ENCODE measurements around the gene WRAP73. TPM values are rescaled to one million over a fixed set of nuclear protein-coding genes. Genes with fewer than 3 reads are reported as not detected.

Gene WRAP73
- total RNA-seq, 1 donor from 2014 or later: 20.5 TPM

DNA sequence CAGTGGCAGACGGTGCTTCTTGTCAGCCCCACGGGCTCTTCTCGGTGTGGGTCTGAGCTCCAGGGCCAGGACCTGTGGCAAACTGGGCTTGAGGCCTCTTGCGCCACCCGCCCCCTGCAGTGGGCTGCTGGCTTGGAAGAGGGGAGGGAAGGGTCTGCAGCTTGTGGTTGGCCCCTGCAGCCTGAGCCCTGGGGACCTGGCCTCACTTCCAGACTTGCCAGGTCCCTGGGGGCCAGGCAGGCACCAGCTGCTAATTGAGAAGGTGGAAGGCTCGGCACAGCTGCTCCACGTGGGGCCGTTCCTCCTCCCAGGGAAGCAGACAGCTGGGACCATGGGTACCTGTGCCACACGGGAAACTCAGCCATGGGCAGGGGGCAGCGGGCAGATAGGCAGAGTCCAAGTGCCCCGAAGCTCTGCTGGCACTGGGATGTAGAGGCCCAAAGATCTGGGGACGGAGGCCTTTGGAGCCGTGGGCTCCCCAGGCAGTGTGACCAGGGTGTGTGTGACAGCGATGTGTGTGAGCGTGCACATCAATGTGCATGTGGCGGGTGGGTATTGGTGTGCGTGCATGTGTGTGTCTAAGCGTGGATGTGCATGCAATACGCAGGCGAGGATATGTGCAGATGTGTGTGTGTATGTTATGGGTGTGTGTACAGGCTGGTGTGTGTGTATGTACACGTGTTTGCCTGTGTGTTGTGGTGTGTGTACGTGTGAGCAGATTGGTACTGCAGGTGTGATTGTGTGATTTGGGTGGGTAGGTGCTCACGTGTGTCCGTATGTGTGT, 41.7 kb upstream of the WRAP73 start:
- no peak for DNase-seq (ENCODE audit: extremely low spot score, unreplicated experiment)
- Mint-ChIP-seq H3K9me3 (ENCODE audit: unreplicated experiment) (no peaks in the 10 kb centered on the region), H3K27me3 (ENCODE audit: unreplicated experiment) (peaks cover 5% of the 10 kb centered on the region), H3K36me3 (ENCODE audit: unreplicated experiment) (no peaks in the 10 kb centered on the region), H3K4me3 (ENCODE audit: unreplicated experiment) (no peak overlapping the region), H3K27ac (ENCODE audit: unreplicated experiment) (no peak overlapping the region), H3K4me1 (ENCODE audit: unreplicated experiment) (peaks cover 14% of the 10 kb centered on the region)
- TF ChIP-seq, protein P1, sequence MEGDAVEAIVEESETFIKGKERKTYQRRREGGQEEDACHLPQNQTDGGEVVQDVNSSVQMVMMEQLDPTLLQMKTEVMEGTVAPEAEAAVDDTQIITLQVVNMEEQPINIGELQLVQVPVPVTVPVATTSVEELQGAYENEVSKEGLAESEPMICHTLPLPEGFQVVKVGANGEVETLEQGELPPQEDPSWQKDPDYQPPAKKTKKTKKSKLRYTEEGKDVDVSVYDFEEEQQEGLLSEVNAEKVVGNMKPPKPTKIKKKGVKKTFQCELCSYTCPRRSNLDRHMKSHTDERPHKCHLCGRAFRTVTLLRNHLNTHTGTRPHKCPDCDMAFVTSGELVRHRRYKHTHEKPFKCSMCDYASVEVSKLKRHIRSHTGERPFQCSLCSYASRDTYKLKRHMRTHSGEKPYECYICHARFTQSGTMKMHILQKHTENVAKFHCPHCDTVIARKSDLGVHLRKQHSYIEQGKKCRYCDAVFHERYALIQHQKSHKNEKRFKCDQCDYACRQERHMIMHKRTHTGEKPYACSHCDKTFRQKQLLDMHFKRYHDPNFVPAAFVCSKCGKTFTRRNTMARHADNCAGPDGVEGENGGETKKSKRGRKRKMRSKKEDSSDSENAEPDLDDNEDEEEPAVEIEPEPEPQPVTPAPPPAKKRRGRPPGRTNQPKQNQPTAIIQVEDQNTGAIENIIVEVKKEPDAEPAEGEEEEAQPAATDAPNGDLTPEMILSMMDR (IDR thresholded peaks at IDR 0.05): no peak

DNA sequence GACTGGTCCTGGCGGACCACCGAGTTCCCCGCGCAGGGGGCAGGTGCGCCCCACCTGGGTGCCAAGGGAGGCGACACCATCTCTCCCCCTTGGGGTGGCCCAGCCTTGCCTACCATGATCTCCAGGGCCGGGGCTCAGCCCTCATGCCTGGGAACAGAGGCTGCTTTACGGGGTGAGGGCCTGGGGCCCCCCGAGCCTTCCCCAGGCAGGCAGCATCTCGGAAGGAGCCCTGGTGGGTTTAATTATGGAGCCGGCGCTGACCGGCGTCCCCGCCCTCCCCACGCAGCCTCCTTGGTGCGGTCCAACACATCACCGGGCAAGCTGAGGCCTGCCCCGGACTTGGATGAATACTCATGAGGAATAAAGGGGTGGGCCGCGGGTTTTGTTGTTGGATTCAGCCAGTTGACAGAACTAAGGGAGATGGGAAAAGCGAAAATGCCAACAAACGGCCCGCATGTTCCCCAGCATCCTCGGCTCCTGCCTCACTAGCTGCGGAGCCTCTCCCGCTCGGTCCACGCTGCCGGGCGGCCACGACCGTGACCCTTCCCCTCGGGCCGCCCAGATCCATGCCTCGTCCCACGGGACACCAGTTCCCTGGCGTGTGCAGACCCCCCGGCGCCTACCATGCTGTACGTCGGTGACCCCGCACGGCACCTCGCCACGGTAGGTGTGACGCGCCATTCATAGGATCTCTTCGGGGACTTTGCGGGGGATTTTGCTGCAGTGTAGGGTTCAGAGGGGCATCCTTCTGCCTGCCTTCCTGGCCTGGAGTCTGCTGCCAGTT, 40.6 kb upstream of the WRAP73 start:
- Mint-ChIP-seq H3K4me1 (ENCODE audit: unreplicated experiment) (peaks cover 11% of the 10 kb centered on the region), H3K27ac (ENCODE audit: unreplicated experiment) (no peak overlapping the region), H3K4me3 (ENCODE audit: unreplicated experiment) (no peak overlapping the region), H3K27me3 (ENCODE audit: unreplicated experiment) (no peaks in the 10 kb centered on the region), H3K9me3 (ENCODE audit: unreplicated experiment) (no peaks in the 10 kb centered on the region), H3K36me3 (ENCODE audit: unreplicated experiment) (no peaks in the 10 kb centered on the region)
- DNase-seq (ENCODE audit: extremely low spot score, unreplicated experiment): no peak
- TF ChIP-seq, protein P1 (IDR thresholded peaks at IDR 0.05): no peak

DNA sequence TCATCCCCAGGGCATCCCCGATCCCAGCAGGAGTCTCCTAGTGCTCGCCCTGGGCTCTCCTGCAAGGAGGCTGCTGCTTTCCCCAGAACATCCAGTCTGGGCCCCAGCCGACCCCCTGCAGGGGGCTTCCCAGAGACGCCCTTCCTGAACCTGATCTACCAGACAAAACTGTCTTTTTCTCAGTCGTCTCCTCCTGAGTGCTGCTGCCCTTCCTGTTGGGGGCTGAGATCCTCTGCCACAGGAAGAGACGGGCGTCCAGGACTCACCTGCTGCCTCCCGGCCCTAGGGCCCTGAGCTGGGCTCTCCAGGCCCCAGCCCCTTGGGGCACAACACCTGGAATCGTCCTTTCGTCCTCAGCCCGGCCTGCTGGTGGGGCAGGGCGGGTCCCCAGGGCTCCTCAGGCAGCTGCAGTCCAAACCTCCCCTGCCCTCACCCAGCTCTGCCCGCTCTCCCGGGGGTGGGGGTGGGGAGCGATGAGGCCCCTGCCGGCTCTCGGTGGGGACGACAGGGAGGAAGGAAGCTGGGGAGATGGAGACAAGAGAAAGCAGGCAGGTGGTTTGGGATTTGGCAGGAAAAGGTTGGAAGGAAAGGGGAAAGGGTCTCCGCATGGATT, 39.3 kb upstream of the WRAP73 start:
- no peak for DNase-seq (ENCODE audit: extremely low spot score, unreplicated experiment)
- Mint-ChIP-seq H3K4me1 (ENCODE audit: unreplicated experiment) (peaks cover 11% of the 10 kb centered on the region), H3K27ac (ENCODE audit: unreplicated experiment) (no peak overlapping the region), H3K36me3 (ENCODE audit: unreplicated experiment) (no peaks in the 10 kb centered on the region), H3K27me3 (ENCODE audit: unreplicated experiment) (no peaks in the 10 kb centered on the region), H3K9me3 (ENCODE audit: unreplicated experiment) (no peaks in the 10 kb centered on the region), H3K4me3 (ENCODE audit: unreplicated experiment) (no peak overlapping the region)
- TF ChIP-seq, protein P1 (IDR thresholded peaks at IDR 0.05): no peak

DNA sequence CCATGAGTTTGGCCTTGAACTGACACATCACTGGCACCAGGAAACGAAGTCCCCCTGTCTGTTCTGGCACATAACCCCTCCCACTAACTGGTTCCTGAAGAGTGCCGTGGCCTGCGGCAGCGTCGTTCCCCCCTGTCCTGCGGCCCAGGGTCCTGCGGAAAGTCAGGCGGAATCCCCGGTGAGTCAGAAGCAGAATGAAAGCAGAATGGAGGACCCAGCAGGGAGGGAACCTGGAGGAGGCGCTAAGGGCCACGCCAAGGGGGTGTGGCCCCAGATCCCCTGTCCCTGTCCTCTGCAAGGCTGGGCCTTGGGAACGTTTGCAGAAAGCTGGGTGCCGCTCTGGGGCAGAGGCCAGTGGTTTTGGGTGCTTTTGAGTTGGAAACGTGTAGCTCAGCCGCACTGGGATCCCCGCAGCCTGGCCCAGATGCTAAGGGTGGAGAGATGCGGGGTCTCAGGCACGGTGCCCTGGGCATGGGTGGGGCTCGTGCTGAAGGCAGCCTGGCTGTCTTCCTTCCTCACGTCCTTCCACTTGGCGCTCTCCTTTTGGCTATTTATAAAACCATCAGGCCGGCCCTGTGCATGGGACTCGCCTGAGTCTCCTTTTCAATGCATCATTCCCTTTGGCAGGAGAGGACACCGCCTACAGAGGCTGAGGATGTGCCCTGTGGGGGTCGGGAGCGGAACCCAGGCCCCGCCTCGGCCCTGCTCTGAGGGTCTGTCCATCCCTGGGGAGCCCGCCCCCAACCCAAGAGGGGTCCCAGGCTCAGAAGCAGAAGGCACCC, 38.6 kb upstream of the WRAP73 start:
- Mint-ChIP-seq H3K9me3 (ENCODE audit: unreplicated experiment) (no peaks in the 10 kb centered on the region), H3K4me3 (ENCODE audit: unreplicated experiment) (no peak overlapping the region), H3K36me3 (ENCODE audit: unreplicated experiment) (no peaks in the 10 kb centered on the region), H3K27me3 (ENCODE audit: unreplicated experiment) (no peaks in the 10 kb centered on the region), H3K27ac (ENCODE audit: unreplicated experiment) (no peak overlapping the region), H3K4me1 (ENCODE audit: unreplicated experiment) (peaks cover 11% of the 10 kb centered on the region)
- no peak for DNase-seq (ENCODE audit: extremely low spot score, unreplicated experiment)
- TF ChIP-seq, protein P1 (IDR thresholded peaks at IDR 0.05): no peak
